Measurements from ENCODE around the gene BAIAP3. TPM values are rescaled to one million over a fixed set of nuclear protein-coding genes. Genes with fewer than 3 reads are reported as not detected.

BAIAP3 gene
- total RNA-seq, 4 donors from 2014 or later: 0.59 to 5.5 (median 3.5) TPM

DNA sequence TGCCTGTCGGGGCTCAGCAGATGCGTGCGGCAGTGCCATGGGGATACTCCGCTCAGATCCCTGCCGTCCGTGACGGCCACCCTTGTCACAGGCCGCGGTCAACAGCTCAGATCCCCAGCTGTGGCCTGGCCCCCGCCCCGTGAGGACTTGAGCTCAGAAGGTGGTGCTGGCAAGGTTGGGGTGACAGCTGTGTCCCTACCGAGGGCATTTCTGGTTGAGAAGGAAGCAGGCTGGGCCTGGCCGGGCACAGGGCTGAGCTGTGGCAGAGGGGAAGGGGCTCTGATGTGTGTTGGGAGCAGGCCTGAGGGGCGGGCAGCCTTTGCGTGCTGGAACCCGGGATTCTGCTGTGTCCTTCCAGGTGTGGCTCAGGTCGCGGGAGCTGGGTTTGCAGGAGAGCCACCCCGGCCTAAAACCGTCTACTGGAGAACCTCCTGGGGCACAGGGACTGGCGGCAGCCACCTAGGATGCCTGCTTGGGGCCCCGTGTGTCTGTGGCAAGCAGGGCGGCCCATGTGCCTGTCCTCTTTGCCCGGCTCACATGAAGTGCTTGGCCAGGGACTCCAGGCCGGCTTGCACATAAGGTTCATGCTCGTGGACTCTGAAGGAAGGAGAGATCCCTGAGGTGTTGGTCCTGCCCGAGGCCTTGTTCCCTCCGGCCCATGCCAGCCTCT is 18.9 kb upstream of the BAIAP3 start:
- Histone ChIP-seq H3K27ac (no peak overlapping the region), H3K9me3 (no peaks in the 10 kb centered on the region), H3K36me3 (no peaks in the 10 kb centered on the region), H3K27me3 (no peaks in the 10 kb centered on the region), H3K4me3 (no peak overlapping the region), H3K4me1 (peaks cover 0 to 38% of the 10 kb centered on the region in 2 donors)
- no peak for DNase-seq
- TF ChIP-seq, protein P1, sequence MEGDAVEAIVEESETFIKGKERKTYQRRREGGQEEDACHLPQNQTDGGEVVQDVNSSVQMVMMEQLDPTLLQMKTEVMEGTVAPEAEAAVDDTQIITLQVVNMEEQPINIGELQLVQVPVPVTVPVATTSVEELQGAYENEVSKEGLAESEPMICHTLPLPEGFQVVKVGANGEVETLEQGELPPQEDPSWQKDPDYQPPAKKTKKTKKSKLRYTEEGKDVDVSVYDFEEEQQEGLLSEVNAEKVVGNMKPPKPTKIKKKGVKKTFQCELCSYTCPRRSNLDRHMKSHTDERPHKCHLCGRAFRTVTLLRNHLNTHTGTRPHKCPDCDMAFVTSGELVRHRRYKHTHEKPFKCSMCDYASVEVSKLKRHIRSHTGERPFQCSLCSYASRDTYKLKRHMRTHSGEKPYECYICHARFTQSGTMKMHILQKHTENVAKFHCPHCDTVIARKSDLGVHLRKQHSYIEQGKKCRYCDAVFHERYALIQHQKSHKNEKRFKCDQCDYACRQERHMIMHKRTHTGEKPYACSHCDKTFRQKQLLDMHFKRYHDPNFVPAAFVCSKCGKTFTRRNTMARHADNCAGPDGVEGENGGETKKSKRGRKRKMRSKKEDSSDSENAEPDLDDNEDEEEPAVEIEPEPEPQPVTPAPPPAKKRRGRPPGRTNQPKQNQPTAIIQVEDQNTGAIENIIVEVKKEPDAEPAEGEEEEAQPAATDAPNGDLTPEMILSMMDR (IDR thresholded peaks at IDR 0.05): no peak
- TF ChIP-seq POLR2A (IDR thresholded peaks at IDR 0.05): no peak
- intact Hi-C loops (cut with DNase I; ENCODE audit: low total_unique reads): no loop called here

DNA sequence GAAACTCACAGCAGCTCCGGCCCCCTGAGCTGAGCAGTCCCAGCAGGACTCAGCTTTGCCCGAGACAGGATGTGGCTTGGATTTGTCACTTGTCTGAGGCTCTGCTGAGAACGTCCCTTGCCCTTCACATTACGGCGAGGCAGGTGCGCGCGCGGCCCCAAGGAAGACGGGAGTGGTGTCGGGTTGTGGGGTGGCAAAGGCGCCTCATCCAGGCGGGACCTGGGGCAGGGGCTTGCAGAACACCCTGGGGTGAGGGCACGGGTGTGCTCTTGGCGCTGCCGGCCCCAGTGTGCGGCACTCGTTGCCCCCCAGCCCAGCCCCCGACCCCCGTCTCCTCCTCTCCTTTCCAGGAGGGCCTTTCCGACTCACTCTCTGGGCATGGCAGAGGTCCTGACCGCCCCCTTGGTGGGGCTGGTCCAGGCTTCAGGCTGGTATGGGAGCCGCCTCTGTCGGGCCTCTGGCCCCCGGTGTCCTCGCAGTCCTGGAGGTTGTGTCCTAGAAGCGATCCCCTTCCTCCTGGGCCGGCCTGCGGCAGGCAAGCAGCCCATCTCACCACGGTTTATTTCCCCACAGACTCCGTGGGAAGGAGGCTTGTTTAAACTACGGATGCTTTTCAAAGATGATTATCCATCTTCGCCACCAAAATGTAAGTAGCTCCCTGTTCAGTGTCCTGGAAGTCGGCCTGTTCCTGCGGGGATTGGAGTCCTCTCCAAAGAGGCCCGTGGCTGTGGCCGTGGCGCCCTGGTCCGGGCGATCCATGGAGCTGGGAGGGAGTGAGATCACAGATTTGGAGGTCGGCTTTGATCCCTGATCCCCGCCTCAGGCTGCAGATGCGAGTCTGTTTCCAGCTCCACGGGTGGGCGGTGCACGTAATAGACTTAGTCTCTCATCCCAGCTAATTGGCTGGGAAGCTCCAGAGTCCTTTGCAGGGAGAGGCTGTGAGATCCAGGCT is 18.1 kb upstream of the BAIAP3 start:
- H3K27me3 ChIP-seq: no peaks in the 10 kb centered on the region
- H3K4me1 ChIP-seq: peaks cover 0 to 36% of the 10 kb centered on the region in 2 donors
- no peaks in the 10 kb centered on the region for H3K36me3 ChIP-seq

DNA sequence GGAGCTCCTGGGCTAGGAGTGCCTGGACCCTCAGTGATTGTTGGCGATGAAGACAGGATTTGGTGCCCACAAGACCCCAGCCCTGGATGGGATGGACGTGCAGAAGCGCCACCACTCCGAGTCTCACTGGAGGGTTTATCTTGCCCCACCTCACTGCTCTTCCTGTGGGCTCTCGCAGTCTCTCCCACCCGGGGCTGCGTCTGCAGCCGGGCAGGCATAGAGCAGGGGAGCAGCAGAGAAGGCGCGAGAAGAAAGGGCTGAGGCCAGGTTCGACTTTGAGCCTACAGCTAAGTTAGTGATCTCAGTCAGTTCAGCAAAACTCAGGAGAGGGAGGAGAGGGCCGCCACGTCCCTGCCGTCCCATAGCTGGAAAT is 17.4 kb upstream of the BAIAP3 start:
- H3K36me3 ChIP-seq: no peaks in the 10 kb centered on the region
- intact Hi-C loops (cut with DNase I; ENCODE audit: low total_unique reads): no loop called here
- no peak for TF ChIP-seq POLR2A (IDR thresholded peaks at IDR 0.05)
- TF ChIP-seq, protein P1 (IDR thresholded peaks at IDR 0.05): no peak
- H3K27ac ChIP-seq: no peak overlapping the region
- no peaks in the 10 kb centered on the region for H3K27me3 ChIP-seq
- no peak for DNase-seq
- H3K4me3 ChIP-seq: no peak overlapping the region
- no peaks in the 10 kb centered on the region for H3K9me3 ChIP-seq
- peaks cover 0 to 29% of the 10 kb centered on the region in 2 donors for H3K4me1 ChIP-seq

More for the DNA sequence above, 18.1 kb upstream of the BAIAP3 start:
- TF ChIP-seq POLR2A (IDR thresholded peaks at IDR 0.05): no peak
- TF ChIP-seq, protein P1 (IDR thresholded peaks at IDR 0.05): no peak
- no peak overlapping the region for H3K27ac ChIP-seq
- no peaks in the 10 kb centered on the region for H3K9me3 ChIP-seq
- DNase-seq: no peak
- intact Hi-C loops (cut with DNase I; ENCODE audit: low total_unique reads): no loop called here
- no peak overlapping the region for H3K4me3 ChIP-seq

DNA sequence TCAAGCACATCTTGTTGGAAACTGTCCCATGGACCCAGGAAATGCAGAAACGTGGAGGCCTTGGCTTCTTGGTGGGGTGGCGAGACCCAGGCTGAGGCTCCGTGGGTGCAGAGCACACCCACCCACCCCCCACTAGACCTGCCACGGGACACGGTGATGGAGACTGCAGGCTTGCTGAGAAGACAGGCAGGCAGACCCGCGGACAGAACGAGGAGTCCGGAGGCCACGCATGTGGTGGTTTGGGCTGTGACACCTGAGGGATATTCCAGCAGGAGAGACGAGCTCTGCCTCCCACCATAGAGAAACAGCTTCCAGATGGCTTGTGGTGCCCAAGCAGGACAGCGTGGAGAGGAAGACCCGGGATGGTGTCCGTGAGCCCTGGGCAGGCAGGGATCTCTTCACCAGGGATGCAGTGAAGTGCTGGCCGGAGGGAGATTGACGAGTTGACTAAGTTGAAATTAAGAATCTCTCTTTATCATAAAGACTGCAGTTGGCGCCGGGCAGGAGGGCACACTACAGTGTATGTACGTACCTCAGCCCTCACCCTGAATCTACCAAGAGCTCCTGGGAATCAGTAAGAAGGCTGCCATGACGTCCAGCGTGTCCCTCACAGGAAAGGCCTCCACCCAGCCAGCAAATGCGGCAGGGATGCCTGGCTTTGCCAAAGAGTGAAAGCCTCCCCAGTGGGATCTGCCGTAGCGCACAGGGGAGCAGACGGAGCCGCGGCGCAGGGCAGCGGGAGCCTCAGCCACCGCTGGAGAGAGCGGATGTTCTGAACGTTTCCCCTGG is 15.8 kb upstream of the BAIAP3 start:
- H3K4me3 ChIP-seq: no peak overlapping the region
- intact Hi-C loops (cut with DNase I; ENCODE audit: low total_unique reads): no loop called here
- no peaks in the 10 kb centered on the region for H3K27me3 ChIP-seq
- no peaks in the 10 kb centered on the region for H3K9me3 ChIP-seq
- no peak for DNase-seq
- H3K36me3 ChIP-seq: no peaks in the 10 kb centered on the region
- peaks cover 0 to 12% of the 10 kb centered on the region in 2 donors for H3K4me1 ChIP-seq
- TF ChIP-seq, protein P1 (IDR thresholded peaks at IDR 0.05): no peak
- TF ChIP-seq POLR2A (IDR thresholded peaks at IDR 0.05): no peak
- no peak overlapping the region for H3K27ac ChIP-seq
